Sigmoid colon (tissue), 4 donors: Measurements from ENCODE around the gene MYO15A.

Source experiments
- CTCF ChIP-seq, 4 experiments: fragments of 450-650 bp in 3 of 4; fragments of 200-600 bp in 1 of 4; IDR thresholded peaks; one replicate each; pipeline ENCODE4 v1.5.1; 2016 to 2019; ENCODE audit warnings: antibody characterized with exemption in 4 of 4, mild to moderate bottlenecking in 3 of 4, moderate library complexity in 2 of 4
- EP300 ChIP-seq, 4 donors: sonication (generic); formaldehyde crosslinking; IDR thresholded peaks; one replicate each; pipeline ENCODE4 v1.6.1; 2017; ENCODE audit warnings: antibody characterized with exemption in 4 of 4
- POLR2A ChIP-seq, 2 donors: fragments of 450-650 bp; IDR thresholded peaks; one replicate each; pipeline ENCODE4 v1.6.1; 2016; ENCODE audit warnings: antibody characterized with exemption in 2 of 2, mild to moderate bottlenecking in 2 of 2, moderate library complexity in 2 of 2

GRCh38 chr17:18102640-18103039, 5.9 kb upstream of the MYO15A start:
- no peak for TF ChIP-seq CTCF (IDR thresholded peaks at IDR 0.05)
- no peak for TF ChIP-seq POLR2A (IDR thresholded peaks at IDR 0.05)
- TF ChIP-seq EP300 (IDR thresholded peaks at IDR 0.05), result no peak
